ENCODE measurements around the gene CASP8AP2. TPM values are rescaled to one million over a fixed set of nuclear protein-coding genes. Genes with fewer than 3 reads are reported as not detected.

Gene CASP8AP2
- total RNA-seq, 1 experiment from 2014 or later, result 27.9 TPM

- TF ChIP-seq USF1 (CRISPR knock-in tag; IDR thresholded peaks at IDR 0.05) (no peak), PRDM15 (CRISPR knock-in tag; IDR thresholded peaks at IDR 0.05) (no peak), NFE2L1 (CRISPR knock-in tag; IDR thresholded peaks at IDR 0.05) (no peak)
Measured at GRCh38 chr6:89858041-89858440, 28.4 kb downstream of the CASP8AP2 start (continued).

- ChIA-PET CTCF (no interaction called here), POLR2A (no interaction called here)
- no peak for DNase-seq (ENCODE audit: low spot score)
- TF ChIP-seq SMAD4 (CRISPR knock-in tag; IDR thresholded peaks at IDR 0.05) (no peak), RORB (CRISPR knock-in tag; IDR thresholded peaks at IDR 0.05) (no peak), ELF4 (CRISPR knock-in tag; IDR thresholded peaks at IDR 0.05; ENCODE audit: low read depth) (no peak), JAZF1 (CRISPR knock-in tag; IDR thresholded peaks at IDR 0.05) (no peak), PREB (CRISPR knock-in tag; IDR thresholded peaks at IDR 0.05; ENCODE audit: borderline replicate concordance) (no peak), NR3C1 (CRISPR knock-in tag; conservative IDR thresholded peaks at IDR 0.05; ENCODE audit: low read depth) (no peak)
- Mint-ChIP-seq H3K4me3 (no peak overlapping the region), H3K4me1 (no peaks in the 10 kb centered on the region), H3K36me3 (peaks cover 75% of the 10 kb centered on the region), H3K9me3 (no peaks in the 10 kb centered on the region), H3K27ac (no peak overlapping the region), H3K27me3 (ENCODE audit: low read depth) (no peaks in the 10 kb centered on the region)
- ATAC-seq, result no peak
Measured at GRCh38 chr6:89859744-89860143, 30.1 kb downstream of the CASP8AP2 start.

- ATAC-seq, result no peak
- POLR2A ChIA-PET, result no interaction called here
- peaks cover 78% of the 10 kb centered on the region for H3K36me3 Mint-ChIP-seq
- H3K27me3 Mint-ChIP-seq (ENCODE audit: low read depth), result no peaks in the 10 kb centered on the region
- H3K4me1 Mint-ChIP-seq, result no peaks in the 10 kb centered on the region
- peaks cover 13% of the 10 kb centered on the region for H3K9me3 Mint-ChIP-seq
- H3K4me3 Mint-ChIP-seq, result no peak overlapping the region
- no peak overlapping the region for H3K27ac Mint-ChIP-seq
- DNase-seq (ENCODE audit: low spot score), result no peak
- CTCF ChIA-PET, result no interaction called here
- TF ChIP-seq IRF2 (CRISPR knock-in tag; IDR thresholded peaks at IDR 0.05; ENCODE audit: borderline replicate concordance, low read depth) (no peak), SP1 (CRISPR knock-in tag; conservative IDR thresholded peaks at IDR 0.05) (no peak), ZNF396 (CRISPR knock-in tag; IDR thresholded peaks at IDR 0.05; ENCODE audit: borderline replicate concordance) (no peak), ZNF219 (CRISPR knock-in tag; IDR thresholded peaks at IDR 0.05; ENCODE audit: borderline replicate concordance) (no peak), ZNF512 (CRISPR knock-in tag; IDR thresholded peaks at IDR 0.05; ENCODE audit: borderline replicate concordance) (no peak), ZNF416 (CRISPR knock-in tag; IDR thresholded peaks at IDR 0.05) (no peak), E2F1 (CRISPR knock-in tag; IDR thresholded peaks at IDR 0.05) (no peak), ELF4 (CRISPR knock-in tag; IDR thresholded peaks at IDR 0.05; ENCODE audit: low read depth) (no peak), MXD4 (CRISPR knock-in tag; IDR thresholded peaks at IDR 0.05; ENCODE audit: borderline replicate concordance) (no peak), ZBTB43 (CRISPR knock-in tag; IDR thresholded peaks at IDR 0.05) (no peak), GTF2I (CRISPR knock-in tag; conservative IDR thresholded peaks at IDR 0.05) (no peak), FOXP4 (CRISPR knock-in tag; IDR thresholded peaks at IDR 0.05) (no peak), USF1 (CRISPR knock-in tag; IDR thresholded peaks at IDR 0.05) (no peak), ATF3 (CRISPR knock-in tag; conservative IDR thresholded peaks at IDR 0.05) (no peak), NR3C1 (CRISPR knock-in tag; conservative IDR thresholded peaks at IDR 0.05; ENCODE audit: low read depth) (no peak)
Measured at GRCh38 chr6:89862273-89862672, 32.6 kb downstream of the CASP8AP2 start.

Data from WTC11 (cell line).